Spleen (tissue), 11 donors: ENCODE results near the gene GRAMD1B. TPM values are rescaled to one million over a fixed set of nuclear protein-coding genes. Genes with fewer than 3 reads are reported as not detected.

Experiments used
- DNase-seq: peaks from one replicate; pipeline ENCODE4 v3.0.0-alpha.2; 2020
- H3K27ac ChIP-seq, 8 donors: fragments of 200-600 bp; sonication (generic) in 7 of 8; 1 replicate in 4 of 8; 2 replicates in 4 of 8; pipeline versions ENCODE4 v1.5.0 to v1.8.0; 2016 to 2021; ENCODE audit warnings: inconsistent platforms in 4 of 8, mild to moderate bottlenecking in 4 of 8, moderate library complexity in 1 of 8
- H3K27me3 ChIP-seq, 7 donors: fragments of 200-600 bp; sonication (generic) in 6 of 7; replicated peaks in 1 of 7; 1 replicate in 4 of 7; 2 replicates in 3 of 7; pipeline versions ENCODE4 v1.5.0 to v1.8.0; 2016 to 2021; ENCODE audit warnings: inconsistent platforms in 3 of 7, mild to moderate bottlenecking in 1 of 7
- H3K36me3 ChIP-seq, 6 donors: fragments of 200-600 bp; sonication (generic) in 5 of 6; 1 replicate in 4 of 6; 2 replicates in 2 of 6; pipeline versions ENCODE4 v1.5.0 to v1.8.0; 2016 to 2021; ENCODE audit warnings: inconsistent platforms in 2 of 6
- H3K4me1 ChIP-seq, 6 donors: fragments of 200-600 bp; sonication (generic) in 5 of 6; 1 replicate in 3 of 6; 2 replicates in 3 of 6; pipeline versions ENCODE4 v1.5.0 to v1.8.0; 2016 to 2021; ENCODE audit warnings: inconsistent platforms in 3 of 6
- H3K4me3 ChIP-seq, 8 donors: fragments of 200-600 bp; sonication (generic) in 7 of 8; 1 replicate in 4 of 8; 2 replicates in 4 of 8; pipeline versions ENCODE4 v1.5.0 to v1.8.0; 2016 to 2021; ENCODE audit warnings: inconsistent platforms in 4 of 8, mild to moderate bottlenecking in 4 of 8, moderate library complexity in 2 of 8
- H3K9me3 ChIP-seq, 8 donors: fragments of 200-600 bp; sonication (generic) in 7 of 8; 1 replicate in 4 of 8; 2 replicates in 4 of 8; pipeline versions ENCODE4 v1.5.0 to v1.8.0; 2016 to 2021; ENCODE audit warnings: inconsistent platforms in 4 of 8
- POLR2A ChIP-seq, 3 donors: fragments of 450-650 bp; IDR thresholded peaks; one replicate each; pipeline ENCODE4 v1.5.1; 2017; ENCODE audit warnings: antibody characterized with exemption in 3 of 3, mild to moderate bottlenecking in 1 of 3
- POLR2AphosphoS5 ChIP-seq, 3 donors: sonication (generic); formaldehyde crosslinking; IDR thresholded peaks; one replicate each; pipeline ENCODE4 v1.5.1; 2017; ENCODE audit warnings: antibody characterized with exemption in 3 of 3
- WGBS, 5 donors: extraction: QIAGEN DNeasy Blood & Tissue Kit in 3 of 5; methylation state at CpG; one replicate each; pipeline versions ENCODE4 v1.1.5 to v1.1.7; 2013 to 2018; 5-methylcytosine and 5-hydroxymethylcytosine counted together
- intact Hi-C: fragments of 100-400 bp; cut with DNase I; formaldehyde crosslinking; loops from one replicate; pipeline ENCODE4 v1.15.0; 2023; ENCODE audit warnings: low total_unique reads
- polyA plus RNA-seq, 3 donors: library from polyadenylated mRNA; stranded (reverse); fragments of 200-250 nt; gene quantifications; one replicate each; pipeline ENCODE4 v1.2.1, GENCODE V29; 2013
- total RNA-seq, 7 donors: library from RNA; depleted of rRNA in 3 of 7; stranded (reverse); fragments of >200 nt in 3 of 7; fragmentation: NEBNext Ultra II Directional in 4 of 7; extraction: Animal tissue kit (Norgen Biotek cat#: 25700) in 4 of 7; gene quantifications; one replicate each; pipeline versions ENCODE4 v1.1.0 to v1.2.1, GENCODE V29; 2016 to 2021
- TF ChIP-seq, protein P1 (sequence below), 11 experiments: fragments of 200-600 bp in 7 of 11; fragments of 450-650 bp in 4 of 11; sonication (generic) in 4 of 11; IDR thresholded peaks in 8 of 11; conservative IDR thresholded peaks in 3 of 11; 1 replicate in 7 of 11; 2 replicates in 4 of 11; pipeline versions ENCODE4 v1.4.0 to v1.8.0; 2016 to 2021; ENCODE audit warnings: antibody characterized with exemption in 11 of 11, inconsistent platforms in 4 of 11, mild to moderate bottlenecking in 1 of 11
- donor health status: healthy with polysubstance abuse.
- donor health status: DM: no; HTN: no; CAD: no; lungs with moderate emphysema.
- donor health status: DM: no; HTN: no; CAD: no.
- donor health status: Bipolar disorder and iron deficiency.
- donor health status: healthy.
- donor health status: DM: no; HTN: no; CAD: no.
- donor health status: DM: yes; HTN: yes; CAD: no.

GRAMD1B gene
- total and polyA plus RNA-seq, 10 donors, result 1.7 to 15.6 (median 7.5) TPM

DNA sequence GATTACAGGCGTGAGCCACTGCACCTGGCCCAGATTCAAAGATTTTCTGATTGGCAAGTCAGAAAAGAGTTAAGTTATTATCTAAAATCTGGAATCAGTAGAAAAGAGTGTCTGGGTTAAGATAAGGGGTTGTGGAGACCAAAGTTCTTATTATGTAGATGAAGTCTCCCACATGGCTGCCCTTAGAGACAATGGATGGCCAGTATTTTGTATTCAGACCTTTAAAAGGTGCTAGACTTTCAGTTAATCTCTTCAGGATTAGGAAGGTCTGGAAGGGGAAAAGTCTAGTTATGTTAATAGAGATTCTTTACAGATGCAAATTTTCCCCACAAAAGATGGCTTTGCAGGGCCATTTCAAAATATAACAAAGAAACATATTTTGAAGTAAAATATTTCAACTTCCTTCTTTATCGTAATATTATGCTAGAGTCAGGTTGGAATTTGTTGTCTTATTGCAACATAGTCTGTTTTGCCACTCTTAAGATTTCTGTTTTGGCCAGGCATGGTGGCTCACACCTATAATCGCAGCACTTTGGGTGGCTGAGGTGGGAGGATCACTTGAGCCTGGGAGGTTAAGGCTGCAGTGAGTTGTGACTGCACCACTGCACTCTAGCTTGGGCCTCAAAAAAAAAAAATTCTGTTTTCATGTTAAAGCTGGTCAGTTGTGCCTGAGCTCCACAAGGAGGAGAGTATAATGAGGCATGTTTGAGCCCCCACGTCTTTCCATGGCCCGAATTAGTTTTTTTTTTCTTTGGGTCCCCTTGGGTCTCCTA lies 14.0 kb downstream of the GRAMD1B start:
- intact Hi-C loops, result no loop called here
- Histone ChIP-seq H3K9me3 (no peaks in the 10 kb centered on the region), H3K4me1 (peaks cover 0 to 5% (median 0%) of the 10 kb centered on the region in 6 donors), H3K36me3 (no peaks in the 10 kb centered on the region), H3K27me3 (no peaks in the 10 kb centered on the region), H3K27ac (no peak overlapping the region), H3K4me3 (no peak overlapping the region)
- 81 to 89% (median 86%) methylated on average over 5 of the region's 5 CpGs for WGBS, 5 donors
- TF ChIP-seq, protein P1, sequence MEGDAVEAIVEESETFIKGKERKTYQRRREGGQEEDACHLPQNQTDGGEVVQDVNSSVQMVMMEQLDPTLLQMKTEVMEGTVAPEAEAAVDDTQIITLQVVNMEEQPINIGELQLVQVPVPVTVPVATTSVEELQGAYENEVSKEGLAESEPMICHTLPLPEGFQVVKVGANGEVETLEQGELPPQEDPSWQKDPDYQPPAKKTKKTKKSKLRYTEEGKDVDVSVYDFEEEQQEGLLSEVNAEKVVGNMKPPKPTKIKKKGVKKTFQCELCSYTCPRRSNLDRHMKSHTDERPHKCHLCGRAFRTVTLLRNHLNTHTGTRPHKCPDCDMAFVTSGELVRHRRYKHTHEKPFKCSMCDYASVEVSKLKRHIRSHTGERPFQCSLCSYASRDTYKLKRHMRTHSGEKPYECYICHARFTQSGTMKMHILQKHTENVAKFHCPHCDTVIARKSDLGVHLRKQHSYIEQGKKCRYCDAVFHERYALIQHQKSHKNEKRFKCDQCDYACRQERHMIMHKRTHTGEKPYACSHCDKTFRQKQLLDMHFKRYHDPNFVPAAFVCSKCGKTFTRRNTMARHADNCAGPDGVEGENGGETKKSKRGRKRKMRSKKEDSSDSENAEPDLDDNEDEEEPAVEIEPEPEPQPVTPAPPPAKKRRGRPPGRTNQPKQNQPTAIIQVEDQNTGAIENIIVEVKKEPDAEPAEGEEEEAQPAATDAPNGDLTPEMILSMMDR (IDR thresholded peaks at IDR 0.05 in 8 of 11, conservative IDR thresholded peaks at IDR 0.05 in 3 of 11), result no peak
- no peak for TF ChIP-seq POLR2AphosphoS5 (IDR thresholded peaks at IDR 0.05)
- no peak for TF ChIP-seq POLR2A (IDR thresholded peaks at IDR 0.05)
- no peak for DNase-seq

GRCh38 chr11:123448823-123449222 lies 18.8 kb downstream of the GRAMD1B start:
- Histone ChIP-seq H3K27ac (no peak overlapping the region), H3K27me3 (no peaks in the 10 kb centered on the region), H3K36me3 (no peaks in the 10 kb centered on the region), H3K4me3 (no peak overlapping the region), H3K9me3 (no peaks in the 10 kb centered on the region), H3K4me1 (peaks cover 0 to 31% (median 7%) of the 10 kb centered on the region in 6 donors)
- no peak for DNase-seq
- no peak for TF ChIP-seq POLR2AphosphoS5 (IDR thresholded peaks at IDR 0.05)
- TF ChIP-seq, protein P1 (IDR thresholded peaks at IDR 0.05 in 8 of 11, conservative IDR thresholded peaks at IDR 0.05 in 3 of 11), result no peak
- no peak for TF ChIP-seq POLR2A (IDR thresholded peaks at IDR 0.05)
- WGBS, 5 donors, result 85 to 92% (median 89%) methylated on average over 8 of the region's 8 CpGs
- intact Hi-C loops, result no loop called here

GRCh38 chr11:123449436-123449835 lies 19.4 kb downstream of the GRAMD1B start:
- Histone ChIP-seq H3K9me3 (no peaks in the 10 kb centered on the region), H3K36me3 (no peaks in the 10 kb centered on the region), H3K4me3 (no peak overlapping the region), H3K27ac (no peak overlapping the region), H3K27me3 (no peaks in the 10 kb centered on the region), H3K4me1 (peaks cover 0 to 34% (median 13%) of the 10 kb centered on the region in 6 donors)
- TF ChIP-seq POLR2AphosphoS5 (IDR thresholded peaks at IDR 0.05) (no peak), POLR2A (IDR thresholded peaks at IDR 0.05) (no peak)
- TF ChIP-seq, protein P1 (IDR thresholded peaks at IDR 0.05 in 8 of 11, conservative IDR thresholded peaks at IDR 0.05 in 3 of 11), result no peak
- no peak for DNase-seq
- intact Hi-C loops, result no loop called here

GRCh38 chr11:123450623-123451022 lies 20.6 kb downstream of the GRAMD1B start:
- Histone ChIP-seq H3K9me3 (no peaks in the 10 kb centered on the region), H3K4me3 (no peak overlapping the region), H3K4me1 (peaks cover 0 to 37% (median 14%) of the 10 kb centered on the region in 6 donors), H3K27me3 (no peaks in the 10 kb centered on the region), H3K36me3 (no peaks in the 10 kb centered on the region), H3K27ac (no peak overlapping the region)
- no peak for TF ChIP-seq POLR2A (IDR thresholded peaks at IDR 0.05)
- peak in 1 of 3 donors; percentile 31 for TF ChIP-seq POLR2AphosphoS5 (IDR thresholded peaks at IDR 0.05)
- 80 to 94% (median 87%) methylated on average over 3 of the region's 3 CpGs for WGBS, 5 donors
- no peak for DNase-seq
- intact Hi-C loops, result no loop called here
